Large intestine (tissue), 3 donors: ENCODE results near the gene LRCH2. TPM values are rescaled to one million over a fixed set of nuclear protein-coding genes. Genes with fewer than 3 reads are reported as not detected.

Experiments used
- DNase-seq, 2 donors: peaks; one replicate each; pipeline versions ENCODE4 v3.0.0 to v3.0.0-alpha.2; 2013
- H3K27ac ChIP-seq: one replicate; pipeline ENCODE4 v1.5.1; 2013; ENCODE audit warnings: low read length
- H3K27me3 ChIP-seq: 2 replicates; pipeline ENCODE4 v1.6.1; 2013; ENCODE audit warnings: low read length; ENCODE audit not compliant: control insufficient read depth, insufficient read depth
- H3K36me3 ChIP-seq: 2 replicates; pipeline ENCODE4 v1.6.1; 2013; ENCODE audit warnings: low read length; ENCODE audit not compliant: control insufficient read depth, insufficient read depth
- H3K4me1 ChIP-seq: one replicate; pipeline ENCODE4 v1.6.1; 2013; ENCODE audit warnings: low read length; ENCODE audit not compliant: control insufficient read depth, insufficient read depth
- H3K4me3 ChIP-seq: one replicate; pipeline ENCODE4 v1.5.1; 2013; ENCODE audit warnings: low read length
- H3K9me3 ChIP-seq: one replicate; pipeline ENCODE4 v1.6.1; 2013; ENCODE audit warnings: mild to moderate bottlenecking, low read depth, low read length, moderate library complexity; ENCODE audit not compliant: control insufficient read depth
- WGBS: methylation state at CpG from one replicate; pipeline ENCODE4 v1.1.5; 2013; ENCODE audit warnings: low lambda C conversion rate; ENCODE audit not compliant: insufficient coverage; 5-methylcytosine and 5-hydroxymethylcytosine counted together
- polyA plus RNA-seq: library from polyadenylated mRNA; unstranded; fragments of 120-200 nt; gene quantifications from one replicate; pipeline ENCODE4 v1.2.1, GENCODE V29; 2013

LRCH2 gene
- polyA plus RNA-seq, 1 donor: 3.9 TPM

DNA sequence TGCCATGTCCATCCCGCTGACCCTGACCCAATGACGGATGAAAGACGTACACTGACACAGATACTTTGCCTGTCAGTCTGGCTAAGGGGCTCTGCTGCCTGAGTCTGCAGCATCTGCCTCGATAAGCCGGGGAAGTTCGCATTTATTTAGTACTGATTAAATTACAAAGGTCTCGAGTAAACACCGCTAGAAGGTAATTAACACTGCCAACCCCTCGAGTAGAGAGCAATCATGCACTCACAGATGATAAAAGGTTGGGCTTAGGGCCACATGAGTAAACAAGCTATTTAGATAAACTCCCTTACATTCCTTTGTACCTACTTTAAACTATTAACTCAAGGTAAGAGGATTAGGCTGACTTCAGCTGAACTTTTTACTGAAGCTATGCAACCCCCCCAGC lies 60.7 kb downstream of the LRCH2 start:
- Histone ChIP-seq H3K9me3 (no peaks in the 10 kb centered on the region), H3K4me3 (no peak overlapping the region), H3K27ac (no peak overlapping the region), H3K27me3 (no peaks in the 10 kb centered on the region), H3K36me3 (no peaks in the 10 kb centered on the region), H3K4me1 (no peaks in the 10 kb centered on the region)
- WGBS: no CpG with 5 or more reads among the region's 9 CpGs
- no peak for DNase-seq

DNA sequence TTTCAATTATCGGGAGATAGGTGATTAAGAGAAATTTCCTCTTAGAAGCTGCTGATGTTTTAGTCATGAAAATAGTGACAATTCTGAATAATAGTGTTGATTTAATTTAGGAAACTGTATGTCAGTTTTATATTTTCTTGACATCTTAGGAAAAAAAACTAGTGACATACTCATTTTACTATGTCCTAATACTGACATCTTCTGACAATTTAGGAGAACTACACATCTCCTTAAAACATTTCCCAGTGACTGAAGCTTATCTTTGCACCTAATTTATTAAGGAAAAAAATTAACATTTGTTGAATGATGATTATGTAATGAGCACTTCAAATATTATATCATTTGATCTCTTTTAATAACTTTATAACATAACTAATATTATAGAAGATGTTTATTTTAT lies 86.7 kb downstream of the LRCH2 start:
- WGBS: no CpG with 5 or more reads among the region's 1 CpG

DNA sequence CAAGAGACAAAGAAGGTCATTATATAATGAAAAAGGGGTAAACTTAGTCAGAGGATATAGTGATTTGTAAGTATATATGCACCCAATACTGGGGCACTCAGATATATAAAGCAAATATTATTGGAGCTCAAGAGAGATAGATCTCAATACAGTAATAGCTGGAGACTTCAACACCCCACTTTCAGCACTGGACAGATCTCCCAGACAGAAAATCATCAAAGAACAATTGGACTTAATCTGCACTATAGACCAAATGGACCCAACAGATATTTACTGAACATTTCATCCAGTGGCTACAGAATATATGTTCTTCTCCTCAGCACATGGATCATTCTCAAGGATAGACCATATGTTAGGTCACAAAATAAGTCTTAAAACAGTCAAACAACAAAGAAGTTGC lies 91.8 kb downstream of the LRCH2 start:
- Histone ChIP-seq H3K9me3 (no peaks in the 10 kb centered on the region), H3K4me3 (no peak overlapping the region), H3K4me1 (no peaks in the 10 kb centered on the region), H3K27me3 (no peaks in the 10 kb centered on the region), H3K27ac (no peak overlapping the region), H3K36me3 (no peaks in the 10 kb centered on the region)
- DNase-seq: no peak

More for the DNA sequence above, 86.7 kb downstream of the LRCH2 start:
- Histone ChIP-seq H3K27ac (no peak overlapping the region), H3K4me3 (no peak overlapping the region), H3K4me1 (no peaks in the 10 kb centered on the region), H3K36me3 (no peaks in the 10 kb centered on the region), H3K9me3 (no peaks in the 10 kb centered on the region), H3K27me3 (no peaks in the 10 kb centered on the region)
- no peak for DNase-seq

DNA sequence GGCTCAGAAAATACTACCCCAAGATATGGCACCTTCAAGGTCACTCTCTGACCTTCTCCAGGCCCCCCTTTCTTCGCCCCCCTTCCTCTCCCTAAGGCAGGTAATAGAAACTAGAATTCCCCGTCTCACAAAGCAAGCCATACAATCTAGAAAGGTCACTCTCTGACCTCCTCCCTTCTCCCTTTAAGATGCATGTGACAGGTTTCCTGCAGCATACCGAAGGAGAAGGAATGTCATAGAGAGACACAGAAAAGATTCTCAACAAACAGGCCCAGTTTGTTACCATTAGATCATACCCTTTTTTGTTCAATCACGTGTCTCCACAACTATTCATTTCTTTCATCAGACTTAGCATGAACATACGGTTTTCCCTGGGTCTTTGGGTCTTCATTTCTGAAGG lies 95.9 kb downstream of the LRCH2 start:
- H3K27me3 ChIP-seq: no peaks in the 10 kb centered on the region
- H3K27ac ChIP-seq: no peak overlapping the region
- DNase-seq: no peak
- no peaks in the 10 kb centered on the region for H3K4me1 ChIP-seq
- no peak overlapping the region for H3K4me3 ChIP-seq
- WGBS: 75% methylated on average over 2 of the region's 5 CpGs
- H3K36me3 ChIP-seq: no peaks in the 10 kb centered on the region
- H3K9me3 ChIP-seq: no peaks in the 10 kb centered on the region

DNA sequence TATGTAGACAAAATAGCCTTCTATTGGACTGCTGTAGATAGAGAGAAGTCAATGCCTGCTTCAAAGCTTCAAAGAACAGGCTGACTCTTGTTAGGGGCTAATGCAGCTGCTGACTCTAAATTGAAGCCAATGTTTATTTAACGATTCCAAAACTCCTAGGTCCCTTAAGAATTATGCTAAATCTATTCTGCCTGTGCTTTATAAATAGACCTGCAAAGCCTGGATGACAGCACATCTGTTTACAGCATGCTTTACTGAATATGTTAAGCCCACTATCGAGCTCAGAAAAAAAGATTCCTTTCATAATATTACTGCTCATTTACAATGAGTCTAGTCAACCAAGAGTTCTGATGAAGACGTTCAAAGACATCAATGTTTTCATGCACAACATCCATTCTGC lies 99.5 kb downstream of the LRCH2 start:
- Histone ChIP-seq H3K36me3 (no peaks in the 10 kb centered on the region), H3K4me1 (no peaks in the 10 kb centered on the region), H3K27ac (no peak overlapping the region), H3K27me3 (no peaks in the 10 kb centered on the region), H3K9me3 (no peaks in the 10 kb centered on the region), H3K4me3 (no peak overlapping the region)
- no CpG with 5 or more reads among the region's 3 CpGs for WGBS
- no peak for DNase-seq

DNA sequence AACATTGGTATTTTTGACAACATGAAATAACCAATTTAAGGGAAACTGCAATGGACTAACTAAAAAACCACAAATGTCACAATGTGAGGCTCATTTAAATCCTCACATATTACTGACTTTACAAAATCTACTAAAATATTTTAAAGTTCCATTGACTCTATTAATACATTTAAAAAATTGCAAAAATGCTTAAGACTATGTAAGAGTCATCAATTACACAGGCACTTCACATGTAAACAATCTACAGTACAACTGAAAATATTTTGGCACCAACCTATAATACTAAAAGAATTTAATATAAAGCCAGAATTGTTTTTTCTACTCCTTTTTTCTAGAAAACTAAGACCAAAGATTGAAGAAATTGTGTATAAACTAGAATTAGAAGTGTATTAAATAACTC lies 121.5 kb downstream of the LRCH2 start:
- H3K27me3 ChIP-seq: no peaks in the 10 kb centered on the region
- H3K36me3 ChIP-seq: no peaks in the 10 kb centered on the region
- DNase-seq: no peak
- no peaks in the 10 kb centered on the region for H3K4me1 ChIP-seq
- no peak overlapping the region for H3K27ac ChIP-seq
- no peak overlapping the region for H3K4me3 ChIP-seq
- no peaks in the 10 kb centered on the region for H3K9me3 ChIP-seq

DNA sequence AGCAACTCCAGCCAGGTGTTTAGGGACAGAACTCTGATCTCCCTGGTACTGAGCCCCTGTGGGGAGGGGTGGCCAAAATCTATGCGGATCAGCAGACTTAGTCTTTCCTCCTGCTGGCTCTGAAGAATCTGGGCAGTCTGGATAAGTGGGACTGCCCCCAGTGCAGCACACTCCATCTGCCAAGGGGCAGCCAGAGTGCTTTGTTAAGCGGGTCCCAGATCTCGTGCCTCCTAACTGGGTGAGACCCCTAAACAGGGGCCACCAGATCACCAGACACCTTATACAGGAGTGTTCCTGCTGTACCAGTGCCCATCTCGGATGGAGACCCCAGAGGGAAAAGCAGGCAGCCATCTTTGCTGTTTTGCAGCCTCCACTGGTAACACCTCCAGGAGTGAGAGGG lies 135.0 kb downstream of the LRCH2 start:
- H3K4me3 ChIP-seq: no peak overlapping the region
- no peak for DNase-seq
- no peaks in the 10 kb centered on the region for H3K4me1 ChIP-seq
- no peak overlapping the region for H3K27ac ChIP-seq
- H3K36me3 ChIP-seq: no peaks in the 10 kb centered on the region
- no peaks in the 10 kb centered on the region for H3K9me3 ChIP-seq
- H3K27me3 ChIP-seq: no peaks in the 10 kb centered on the region
- no CpG with 5 or more reads among the region's 4 CpGs for whole genome bisulfite sequencing

DNA sequence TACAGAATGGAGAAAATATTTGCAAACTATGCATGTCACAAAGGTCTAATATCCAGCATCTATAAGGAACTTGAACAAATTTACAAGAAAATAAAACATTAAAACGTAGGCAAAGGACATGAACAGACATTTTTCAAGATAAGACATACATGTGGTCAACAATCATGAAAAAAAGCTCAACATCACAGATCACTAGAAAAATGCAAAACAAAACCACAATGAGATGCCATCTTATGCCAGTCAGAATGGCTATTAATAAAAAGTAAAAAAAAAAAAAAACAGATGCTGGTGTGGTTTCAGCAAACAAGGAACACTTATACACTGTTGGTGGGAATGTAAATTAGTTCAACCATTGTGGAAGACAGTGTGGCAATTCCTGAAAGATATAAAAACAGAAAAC lies 140.7 kb downstream of the LRCH2 start:
- Histone ChIP-seq H3K9me3 (no peaks in the 10 kb centered on the region), H3K27ac (no peak overlapping the region), H3K4me1 (no peaks in the 10 kb centered on the region), H3K27me3 (no peaks in the 10 kb centered on the region), H3K4me3 (no peak overlapping the region), H3K36me3 (no peaks in the 10 kb centered on the region)
- DNase-seq: no peak
- WGBS: no CpG with 5 or more reads among the region's 1 CpG

DNA sequence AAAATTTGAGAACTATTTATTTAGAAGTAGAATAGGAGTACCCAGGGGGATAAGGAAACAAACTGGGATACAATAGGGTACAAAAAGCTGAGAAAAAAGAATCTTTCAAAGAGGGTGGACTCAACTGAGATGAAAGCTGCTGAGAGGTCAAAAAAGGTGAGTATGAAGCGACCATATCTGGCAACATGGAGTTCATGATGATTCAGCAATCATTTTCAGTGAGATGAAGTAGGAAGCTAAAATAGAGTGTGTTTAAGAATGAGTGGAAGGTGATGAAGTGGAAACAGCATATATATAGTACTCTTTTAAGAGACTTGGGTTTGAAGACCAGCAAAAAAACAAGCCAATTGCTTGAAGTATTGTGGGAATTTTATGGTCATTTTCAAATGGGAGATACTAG lies 144.5 kb downstream of the LRCH2 start:
- no peak for DNase-seq
- Histone ChIP-seq H3K27ac (no peak overlapping the region), H3K27me3 (no peaks in the 10 kb centered on the region), H3K4me3 (no peak overlapping the region), H3K4me1 (no peaks in the 10 kb centered on the region), H3K9me3 (no peaks in the 10 kb centered on the region), H3K36me3 (no peaks in the 10 kb centered on the region)
- WGBS: no CpG with 5 or more reads among the region's 1 CpG

DNA sequence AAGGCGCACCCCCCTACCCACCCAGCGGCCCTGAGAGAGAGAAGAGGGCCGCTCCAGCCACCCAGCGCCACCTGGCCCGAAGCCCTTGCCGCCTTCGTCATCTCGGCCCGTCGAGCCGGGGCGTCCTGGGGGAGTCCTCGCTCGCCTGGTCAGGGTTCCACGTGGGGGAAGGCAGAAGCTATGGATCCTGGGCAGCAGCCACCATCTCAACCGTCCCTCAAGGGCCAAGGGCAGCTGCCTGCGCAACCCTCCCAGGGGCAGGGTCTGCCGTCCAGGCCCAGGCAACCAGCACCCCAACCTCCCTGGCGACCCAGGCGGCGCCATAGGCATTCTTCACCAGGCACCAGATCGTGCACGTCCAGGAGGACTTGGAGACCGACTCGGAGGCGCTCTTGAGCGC lies 165.0 kb downstream of the LRCH2 start:
- Histone ChIP-seq H3K36me3 (no peaks in the 10 kb centered on the region), H3K27ac (no peak overlapping the region), H3K9me3 (peaks cover 6% of the 10 kb centered on the region), H3K27me3 (no peaks in the 10 kb centered on the region), H3K4me3 (no peak overlapping the region), H3K4me1 (no peaks in the 10 kb centered on the region)
- DNase-seq: no peak
- no CpG with 5 or more reads among the region's 27 CpGs for WGBS

DNA sequence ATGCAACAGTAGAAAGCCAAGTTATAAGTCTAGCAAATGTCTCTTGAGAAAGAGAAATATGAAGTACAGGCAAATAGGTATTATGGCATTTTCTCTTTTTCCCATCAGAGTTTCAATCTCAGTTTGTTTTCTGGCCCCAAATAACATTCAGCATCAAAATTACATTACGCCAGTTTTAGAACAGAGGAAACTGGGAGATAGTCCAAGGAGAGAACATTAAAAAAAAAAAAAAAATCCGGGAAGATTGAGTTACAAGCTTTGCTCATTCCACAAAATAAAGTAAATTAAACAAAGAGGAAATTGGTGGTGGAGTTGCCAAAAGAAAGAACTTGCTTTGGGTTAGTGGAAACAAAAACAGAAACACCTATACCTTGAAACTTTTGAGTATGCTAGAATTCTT lies 166.1 kb downstream of the LRCH2 start:
- Histone ChIP-seq H3K36me3 (no peaks in the 10 kb centered on the region), H3K9me3 (peaks cover 6% of the 10 kb centered on the region), H3K4me3 (no peak overlapping the region), H3K4me1 (no peaks in the 10 kb centered on the region), H3K27ac (no peak overlapping the region), H3K27me3 (no peaks in the 10 kb centered on the region)
- no peak for DNase-seq
- 73% methylated on average over 2 of the region's 2 CpGs for WGBS

DNA sequence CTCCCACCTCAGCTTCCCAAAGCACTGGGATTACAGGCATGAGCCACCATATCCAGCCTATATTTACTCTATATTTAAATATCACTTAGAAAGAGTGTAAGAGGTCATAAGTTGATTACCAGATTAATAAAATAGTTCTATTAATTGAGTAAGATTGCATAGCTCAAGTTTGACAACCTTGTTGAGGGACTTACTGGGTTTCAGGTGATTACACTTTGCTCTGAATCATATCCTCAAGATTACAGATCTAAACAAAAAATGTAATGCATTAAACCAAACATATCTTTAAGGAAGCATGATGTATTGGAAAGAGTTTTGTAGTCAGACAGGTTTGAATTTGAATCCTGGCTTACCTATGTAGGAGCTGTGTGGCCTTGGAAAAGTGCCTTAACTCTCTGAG lies 168.6 kb downstream of the LRCH2 start:
- no peaks in the 10 kb centered on the region for H3K27me3 ChIP-seq
- no peak overlapping the region for H3K27ac ChIP-seq

More for the DNA sequence above, 168.6 kb downstream of the LRCH2 start:
- Histone ChIP-seq H3K4me1 (no peaks in the 10 kb centered on the region), H3K9me3 (peaks cover 6% of the 10 kb centered on the region), H3K4me3 (no peak overlapping the region), H3K36me3 (no peaks in the 10 kb centered on the region)
- no peak for DNase-seq
